ENCODE measurements around the gene COL23A1. TPM values are rescaled to one million over a fixed set of nuclear protein-coding genes. Genes with fewer than 3 reads are reported as not detected.
A peak's percentile ranks its signal among the peaks of the same experiment; 100 is the strongest.

COL23A1 gene
- polyA plus RNA-seq, 2 donors: 0.59 to 0.75 TPM

GRCh38 chr5:178334861-178335260 is 255.3 kb downstream of the COL23A1 start:
- 84 to 89% methylated on average over 8 of the region's 8 CpGs for WGBS, 2 donors
- no peak overlapping the region for H3K27ac ChIP-seq (ENCODE audit: low read depth in 2 of 2, low read length in 1 of 2)
- no peak overlapping the region for H3K4me3 ChIP-seq (ENCODE audit: low read depth in 1 of 2, low read length in 2 of 2)
- no peaks in the 10 kb centered on the region for H3K27me3 ChIP-seq (ENCODE audit: control insufficient read depth in 1 of 2, insufficient read depth in 2 of 2, low read length in 2 of 2)
- no peaks in the 10 kb centered on the region for H3K9me3 ChIP-seq (ENCODE audit: control insufficient read depth in 2 of 2, insufficient read depth in 1 of 2, low read depth in 1 of 2, low read length in 1 of 2)
- H3K36me3 ChIP-seq (ENCODE audit: control insufficient read depth in 2 of 2, insufficient read depth in 2 of 2, low read length in 1 of 2): no peaks in the 10 kb centered on the region
- peaks cover 0 to 15% of the 10 kb centered on the region in 2 donors for H3K4me1 ChIP-seq (ENCODE audit: control insufficient read depth in 2 of 2, insufficient read depth in 2 of 2, low read length in 1 of 2)

- H3K9me3 ChIP-seq (ENCODE audit: control insufficient read depth in 2 of 2, insufficient read depth in 1 of 2, low read depth in 1 of 2, low read length in 1 of 2): no peaks in the 10 kb centered on the region
- peaks cover 0 to 13% of the 10 kb centered on the region in 2 donors for H3K4me1 ChIP-seq (ENCODE audit: control insufficient read depth in 2 of 2, insufficient read depth in 2 of 2, low read length in 1 of 2)
- H3K27ac ChIP-seq (ENCODE audit: low read depth in 2 of 2, low read length in 1 of 2): no peak overlapping the region
- no peaks in the 10 kb centered on the region for H3K36me3 ChIP-seq (ENCODE audit: control insufficient read depth in 2 of 2, insufficient read depth in 2 of 2, low read length in 1 of 2)
- no peak overlapping the region for H3K4me3 ChIP-seq (ENCODE audit: low read depth in 1 of 2, low read length in 2 of 2)
- no peaks in the 10 kb centered on the region for H3K27me3 ChIP-seq (ENCODE audit: control insufficient read depth in 1 of 2, insufficient read depth in 2 of 2, low read length in 2 of 2)
- 84 to 87% methylated on average over 21 of the region's 21 CpGs for WGBS, 2 donors
Observed at GRCh38 chr5:178333821-178334481, 256.2 kb downstream of the COL23A1 start.

- Histone ChIP-seq H3K9me3 (ENCODE audit: control insufficient read depth in 2 of 2, insufficient read depth in 1 of 2, low read depth in 1 of 2, low read length in 1 of 2) (no peaks in the 10 kb centered on the region), H3K27ac (ENCODE audit: low read depth in 2 of 2, low read length in 1 of 2) (peak overlapping the region; percentile 33 to 70), H3K27me3 (ENCODE audit: control insufficient read depth in 1 of 2, insufficient read depth in 2 of 2, low read length in 2 of 2) (no peaks in the 10 kb centered on the region), H3K4me1 (ENCODE audit: control insufficient read depth in 2 of 2, insufficient read depth in 2 of 2, low read length in 1 of 2) (peaks cover 2 to 13% of the 10 kb centered on the region in 2 donors), H3K36me3 (ENCODE audit: control insufficient read depth in 2 of 2, insufficient read depth in 2 of 2, low read length in 1 of 2) (no peaks in the 10 kb centered on the region), H3K4me3 (ENCODE audit: low read depth in 1 of 2, low read length in 2 of 2) (no peak overlapping the region)
- 39 to 41% methylated on average over 7 of the region's 7 CpGs for WGBS, 2 donors
Observed at GRCh38 chr5:178332210-178332641, 258.0 kb downstream of the COL23A1 start.

- Histone ChIP-seq H3K9me3 (ENCODE audit: control insufficient read depth in 2 of 2, insufficient read depth in 1 of 2, low read depth in 1 of 2, low read length in 1 of 2) (no peaks in the 10 kb centered on the region), H3K4me1 (ENCODE audit: control insufficient read depth in 2 of 2, insufficient read depth in 2 of 2, low read length in 1 of 2) (peaks cover 2 to 13% of the 10 kb centered on the region in 2 donors), H3K4me3 (ENCODE audit: low read depth in 1 of 2, low read length in 2 of 2) (no peak overlapping the region), H3K36me3 (ENCODE audit: control insufficient read depth in 2 of 2, insufficient read depth in 2 of 2, low read length in 1 of 2) (no peaks in the 10 kb centered on the region), H3K27ac (ENCODE audit: low read depth in 2 of 2, low read length in 1 of 2) (peak overlapping the region; percentile 34 to 70), H3K27me3 (ENCODE audit: control insufficient read depth in 1 of 2, insufficient read depth in 2 of 2, low read length in 2 of 2) (no peaks in the 10 kb centered on the region)
- WGBS, 2 donors: 24 to 28% methylated on average over 15 of the region's 15 CpGs
Observed at GRCh38 chr5:178331491-178331996, 258.6 kb downstream of the COL23A1 start.

GRCh38 chr5:178330791-178331404 is 259.3 kb downstream of the COL23A1 start:
- Histone ChIP-seq H3K4me1 (ENCODE audit: control insufficient read depth in 2 of 2, insufficient read depth in 2 of 2, low read length in 1 of 2) (peaks cover 2 to 13% of the 10 kb centered on the region in 2 donors), H3K27ac (ENCODE audit: low read depth in 2 of 2, low read length in 1 of 2) (peak overlapping the region; percentile 42 to 57), H3K27me3 (ENCODE audit: control insufficient read depth in 1 of 2, insufficient read depth in 2 of 2, low read length in 2 of 2) (no peaks in the 10 kb centered on the region), H3K4me3 (ENCODE audit: low read depth in 1 of 2, low read length in 2 of 2) (no peak overlapping the region), H3K36me3 (ENCODE audit: control insufficient read depth in 2 of 2, insufficient read depth in 2 of 2, low read length in 1 of 2) (no peaks in the 10 kb centered on the region), H3K9me3 (ENCODE audit: control insufficient read depth in 2 of 2, insufficient read depth in 1 of 2, low read depth in 1 of 2, low read length in 1 of 2) (no peaks in the 10 kb centered on the region)
- 52 to 57% methylated on average over 7 of the region's 7 CpGs for WGBS, 2 donors

- Histone ChIP-seq H3K9me3 (ENCODE audit: control insufficient read depth in 2 of 2, insufficient read depth in 1 of 2, low read depth in 1 of 2, low read length in 1 of 2) (peaks cover 0 to 3% of the 10 kb centered on the region in 2 donors), H3K4me3 (ENCODE audit: low read depth in 1 of 2, low read length in 2 of 2) (no peak overlapping the region), H3K4me1 (ENCODE audit: control insufficient read depth in 2 of 2, insufficient read depth in 2 of 2, low read length in 1 of 2) (peaks cover 2 to 13% of the 10 kb centered on the region in 2 donors), H3K27ac (ENCODE audit: low read depth in 2 of 2, low read length in 1 of 2) (no peak overlapping the region), H3K36me3 (ENCODE audit: control insufficient read depth in 2 of 2, insufficient read depth in 2 of 2, low read length in 1 of 2) (no peaks in the 10 kb centered on the region), H3K27me3 (ENCODE audit: control insufficient read depth in 1 of 2, insufficient read depth in 2 of 2, low read length in 2 of 2) (no peaks in the 10 kb centered on the region)
- 88 to 89% methylated on average over 18 of the region's 18 CpGs for WGBS, 2 donors
Observed at GRCh38 chr5:178328826-178329730, 261.1 kb downstream of the COL23A1 start.

GRCh38 chr5:178327931-178328711 is 262.1 kb downstream of the COL23A1 start:
- WGBS, 2 donors: 83% methylated on average over 17 to 18 of the region's 18 CpGs
- Histone ChIP-seq H3K27ac (ENCODE audit: low read depth in 2 of 2, low read length in 1 of 2) (no peak overlapping the region), H3K36me3 (ENCODE audit: control insufficient read depth in 2 of 2, insufficient read depth in 2 of 2, low read length in 1 of 2) (no peaks in the 10 kb centered on the region), H3K9me3 (ENCODE audit: control insufficient read depth in 2 of 2, insufficient read depth in 1 of 2, low read depth in 1 of 2, low read length in 1 of 2) (peaks cover 0 to 3% of the 10 kb centered on the region in 2 donors), H3K27me3 (ENCODE audit: control insufficient read depth in 1 of 2, insufficient read depth in 2 of 2, low read length in 2 of 2) (no peaks in the 10 kb centered on the region), H3K4me3 (ENCODE audit: low read depth in 1 of 2, low read length in 2 of 2) (no peak overlapping the region), H3K4me1 (ENCODE audit: control insufficient read depth in 2 of 2, insufficient read depth in 2 of 2, low read length in 1 of 2) (peaks cover 2 to 13% of the 10 kb centered on the region in 2 donors)

GRCh38 chr5:178327446-178327845 is 262.7 kb downstream of the COL23A1 start:
- peaks cover 0 to 3% of the 10 kb centered on the region in 2 donors for H3K9me3 ChIP-seq (ENCODE audit: control insufficient read depth in 2 of 2, insufficient read depth in 1 of 2, low read depth in 1 of 2, low read length in 1 of 2)
- no peaks in the 10 kb centered on the region for H3K36me3 ChIP-seq (ENCODE audit: control insufficient read depth in 2 of 2, insufficient read depth in 2 of 2, low read length in 1 of 2)
- H3K27ac ChIP-seq (ENCODE audit: low read depth in 2 of 2, low read length in 1 of 2): no peak overlapping the region
- WGBS, 2 donors: 83 to 88% methylated on average over 10 of the region's 10 CpGs
- H3K4me1 ChIP-seq (ENCODE audit: control insufficient read depth in 2 of 2, insufficient read depth in 2 of 2, low read length in 1 of 2): peaks cover 2 to 13% of the 10 kb centered on the region in 2 donors
- no peak overlapping the region for H3K4me3 ChIP-seq (ENCODE audit: low read depth in 1 of 2, low read length in 2 of 2)
- H3K27me3 ChIP-seq (ENCODE audit: control insufficient read depth in 1 of 2, insufficient read depth in 2 of 2, low read length in 2 of 2): no peaks in the 10 kb centered on the region

GRCh38 chr5:178326374-178326715 is 263.8 kb downstream of the COL23A1 start:
- Histone ChIP-seq H3K4me1 (ENCODE audit: control insufficient read depth in 2 of 2, insufficient read depth in 2 of 2, low read length in 1 of 2) (peaks cover 2 to 4% of the 10 kb centered on the region in 2 donors), H3K27ac (ENCODE audit: low read depth in 2 of 2, low read length in 1 of 2) (no peak overlapping the region), H3K4me3 (ENCODE audit: low read depth in 1 of 2, low read length in 2 of 2) (no peak overlapping the region), H3K9me3 (ENCODE audit: control insufficient read depth in 2 of 2, insufficient read depth in 1 of 2, low read depth in 1 of 2, low read length in 1 of 2) (peaks cover 0 to 3% of the 10 kb centered on the region in 2 donors), H3K27me3 (ENCODE audit: control insufficient read depth in 1 of 2, insufficient read depth in 2 of 2, low read length in 2 of 2) (no peaks in the 10 kb centered on the region), H3K36me3 (ENCODE audit: control insufficient read depth in 2 of 2, insufficient read depth in 2 of 2, low read length in 1 of 2) (no peaks in the 10 kb centered on the region)
- 53 to 62% methylated on average over 7 of the region's 7 CpGs for WGBS, 2 donors
